GM19239 (cell line): ENCODE results near the gene ZNF543.
"Not testable (repeated sequence)": the region's sequence is repeated elsewhere in the genome, so short reads cannot be mapped to it uniquely, and the experiment has no call there.

Experiments used
- DNase-seq: peaks from one replicate; pipeline ENCODE4 v3.0.0; 2011; ENCODE audit warnings: low spot score; ENCODE audit not compliant: insufficient read length
- FAIRE-seq: peaks from 2 replicates; lab custom pipeline; 2011; peaks lifted over from hg19 to GRCh38; lab: Jason Lieb, UNC

Gene ZNF543

GRCh38 chr19:57320180-57321084 lies at the start of gene ZNF543:
Gene ZNF543 (plus strand): TSS chr19:57320472. CDS start chr19:57320854, 382 bp downstream.
- peak; percentile 98 for FAIRE-seq

DNA sequence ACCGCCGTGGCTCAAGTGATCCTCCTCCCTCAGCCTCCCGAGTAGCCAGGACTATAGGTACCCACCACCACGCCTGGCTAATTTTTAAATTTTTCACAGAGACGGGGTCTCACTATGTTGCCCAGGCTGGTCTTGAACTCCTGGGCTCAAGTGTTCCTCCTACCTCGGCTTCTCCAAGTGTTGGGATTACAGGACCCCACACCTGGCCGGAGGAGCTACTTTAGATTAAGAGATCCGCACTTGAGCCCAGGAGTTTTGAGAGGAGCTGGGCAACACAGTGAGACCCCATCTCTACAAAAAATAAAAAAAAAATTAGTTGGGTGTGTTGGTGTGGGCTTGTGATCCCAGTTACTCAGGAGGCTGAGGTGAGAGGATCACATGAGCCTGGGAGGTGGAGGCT lies 49.0 kb upstream of the ZNF543 start:
- FAIRE-seq (no peak), DNase-seq (no peak)

More at GRCh38 chr19:57320180-57321084, at the start of gene ZNF543:
- peak; percentile 97 for DNase-seq

DNA sequence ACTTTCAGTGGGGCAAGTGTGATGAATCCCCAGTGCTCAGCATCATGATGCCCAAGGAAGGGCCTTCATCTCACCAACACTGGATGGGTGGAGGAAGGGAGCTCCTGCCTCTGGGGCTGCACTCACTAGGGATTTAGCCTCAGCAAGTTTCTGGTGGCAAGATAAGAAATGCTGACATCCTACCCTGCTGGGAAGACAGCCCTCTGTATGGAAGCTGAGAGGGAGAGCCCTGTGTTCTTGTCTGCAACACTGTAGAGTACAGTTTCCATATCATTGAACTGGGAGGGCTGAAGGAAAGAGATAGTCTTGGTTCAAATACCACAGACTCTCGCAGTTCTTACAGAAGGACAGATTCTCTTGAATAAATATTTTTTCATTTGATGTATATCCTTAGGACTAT lies 47.3 kb upstream of the ZNF543 start:
- DNase-seq = no peak
- peak; percentile 53 for FAIRE-seq

DNA sequence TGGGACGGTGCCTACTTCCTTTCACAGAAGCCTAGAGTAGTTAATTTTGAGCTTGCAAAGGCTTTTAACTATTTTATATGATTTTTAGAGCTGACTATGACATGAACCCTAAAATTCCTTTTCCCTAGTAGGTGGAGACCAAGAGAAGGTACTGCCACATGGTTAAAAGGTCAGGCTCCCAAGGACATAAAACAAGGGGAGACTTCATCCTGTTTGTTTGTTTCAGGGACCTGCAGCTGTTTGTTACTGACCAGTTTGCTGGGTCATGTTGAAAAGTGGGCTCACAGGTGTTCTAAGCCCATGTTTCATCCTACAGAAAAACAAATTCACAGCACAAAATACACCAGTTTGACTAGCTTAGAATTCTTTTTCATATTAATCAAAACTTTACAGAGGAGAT lies 43.8 kb upstream of the ZNF543 start:
- FAIRE-seq (no peak), DNase-seq (no peak)

GRCh38 chr19:57278481-57278880 lies 41.8 kb upstream of the ZNF543 start:
- not testable (repeated sequence) for FAIRE-seq, DNase-seq

DNA sequence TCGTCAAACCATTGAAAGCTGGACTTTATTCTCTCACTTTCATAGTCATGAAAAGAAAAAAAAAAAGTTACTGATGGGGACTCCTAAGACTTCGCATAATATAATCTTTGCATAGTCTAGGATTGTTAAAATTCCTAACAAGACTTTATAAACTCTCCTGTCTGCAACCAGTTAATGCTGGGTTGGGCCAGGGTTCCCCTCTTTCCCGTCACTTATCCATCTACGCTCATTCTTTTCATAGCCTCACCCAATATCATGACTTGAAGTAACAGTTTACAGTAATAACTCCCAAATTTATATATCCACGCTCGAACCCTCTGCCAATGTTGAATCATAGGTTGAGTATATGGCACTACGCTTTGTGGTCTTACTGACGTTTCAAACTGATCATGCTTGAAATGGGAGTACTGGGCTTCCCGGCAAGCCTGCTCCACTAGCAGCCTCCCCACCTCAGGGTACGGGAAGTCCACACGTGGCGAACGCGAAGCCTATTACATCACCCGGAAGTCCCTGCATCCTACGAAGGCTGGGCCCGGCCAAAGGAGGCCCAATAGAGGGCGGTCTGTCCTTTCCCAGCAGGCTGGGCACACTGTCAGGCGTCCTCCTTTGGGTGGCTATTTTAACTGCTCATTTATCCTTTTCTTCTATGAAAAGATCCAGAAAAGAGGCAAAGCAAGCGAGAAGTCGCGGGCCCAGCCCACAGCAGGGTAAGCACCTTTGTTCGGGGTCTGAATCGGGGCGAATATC lies 40.7 kb upstream of the ZNF543 start:
- peak; percentile 56 for DNase-seq
- no peak for FAIRE-seq

DNA sequence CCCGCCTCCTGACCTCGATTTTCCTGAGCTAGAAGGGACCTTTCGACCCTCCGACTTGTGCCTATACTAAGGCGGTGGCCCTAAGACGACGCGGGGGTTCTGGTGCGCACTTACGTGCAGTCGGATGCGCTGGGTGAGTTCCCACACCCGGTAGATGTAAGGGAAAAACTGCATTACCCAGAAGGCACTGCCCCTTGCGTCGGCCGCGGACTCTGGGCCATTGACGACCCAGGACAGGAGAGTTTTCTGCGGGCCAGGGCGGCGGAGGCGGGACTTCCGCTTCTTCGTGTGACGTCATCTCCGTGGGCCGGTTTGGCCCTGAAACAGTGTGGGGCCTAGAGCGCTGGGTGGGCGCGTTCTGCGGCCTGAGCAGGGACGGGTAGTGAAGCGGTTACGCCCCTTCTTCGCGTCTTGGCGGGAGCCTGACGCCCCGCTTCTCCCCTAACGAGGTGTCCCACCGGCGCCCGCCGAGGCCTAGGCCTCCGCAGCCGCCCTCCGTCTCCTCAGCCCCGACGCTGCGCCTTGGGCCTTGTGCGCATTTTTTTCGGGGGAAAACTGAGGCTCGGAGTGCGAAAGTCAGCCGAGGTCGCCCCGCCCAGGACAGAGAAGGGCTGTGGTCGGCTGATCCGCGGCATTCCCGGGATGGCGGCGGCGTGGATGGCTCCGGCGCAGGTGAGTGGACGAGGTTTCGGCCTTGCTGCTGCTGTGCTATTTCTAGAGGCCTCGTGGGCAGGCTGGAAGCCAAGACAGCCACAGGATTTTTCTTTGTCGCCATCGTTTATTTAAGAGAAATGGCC lies 39.9 kb upstream of the ZNF543 start, which contains the start of gene ZNF460:
Gene ZNF460, plus strand, starts transcription at position 321 of the 797 bp plus-strand sequence. Its CDS starts 322 bp downstream, at position 643.
- peak; percentile 75 for DNase-seq
- FAIRE-seq = peak; percentile 95

- FAIRE-seq = peak; percentile 61
These were observed 39.3 kb upstream of the ZNF543 start for GRCh38 chr19:57280962-57281400.

DNA sequence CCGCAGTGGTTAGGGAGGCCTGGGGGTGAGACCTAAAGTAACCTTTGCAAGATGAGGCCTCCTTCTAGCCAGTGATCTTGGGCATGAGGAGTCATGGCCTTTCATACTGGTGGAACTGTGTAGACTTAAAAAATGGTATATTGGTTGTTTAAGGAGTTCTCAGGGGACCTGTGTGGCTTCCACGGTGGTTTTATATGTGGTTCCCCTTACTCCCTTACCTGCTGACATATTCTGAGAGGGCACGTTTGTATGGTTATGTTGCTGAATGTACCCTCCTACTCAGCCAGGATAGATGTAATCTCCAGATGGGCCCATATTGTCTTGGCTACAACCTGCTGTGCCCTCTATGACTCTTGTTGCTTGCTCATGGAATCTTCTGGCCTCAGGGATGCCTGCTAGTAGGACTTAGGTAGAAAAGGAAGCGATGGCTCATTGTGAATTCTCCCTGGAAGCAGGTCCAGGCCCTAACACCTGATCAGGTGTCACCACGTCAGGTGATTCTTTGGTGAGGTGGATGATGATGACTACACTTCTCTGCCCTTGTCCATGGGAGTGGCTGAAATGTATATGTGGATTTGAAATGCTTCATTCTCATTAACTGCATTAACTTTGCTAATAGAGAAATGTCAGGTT lies 38.1 kb upstream of the ZNF543 start:
- FAIRE-seq (no peak), DNase-seq (no peak)

More at GRCh38 chr19:57280962-57281400, 39.3 kb upstream of the ZNF543 start:
- DNase-seq = no peak

- FAIRE-seq (no peak), DNase-seq (no peak)
These were observed 31.9 kb upstream of the ZNF543 start for GRCh38 chr19:57288373-57288772.

- FAIRE-seq (no peak), DNase-seq (no peak)
These were observed 29.3 kb upstream of the ZNF543 start for GRCh38 chr19:57290970-57291369.

DNA sequence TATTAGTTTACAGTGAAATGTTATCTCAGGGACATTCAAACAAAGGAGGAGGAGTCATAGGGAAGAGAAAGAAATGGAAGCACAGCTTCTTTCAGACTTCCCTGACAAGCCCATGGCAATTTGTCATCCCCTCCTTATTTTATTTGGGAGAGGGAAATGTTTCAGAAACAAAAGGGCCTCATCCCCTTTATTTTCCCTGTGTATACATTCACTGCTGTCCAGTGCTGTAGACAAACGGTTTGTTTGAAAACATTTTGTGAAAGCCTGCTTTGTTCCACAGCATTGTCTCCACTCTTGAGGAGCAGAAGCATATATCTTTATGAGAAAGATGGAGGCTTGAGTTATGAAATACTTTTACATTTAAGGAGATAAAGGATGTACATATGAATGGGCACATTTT lies 27.7 kb upstream of the ZNF543 start:
- FAIRE-seq (no peak), DNase-seq (no peak)

DNA sequence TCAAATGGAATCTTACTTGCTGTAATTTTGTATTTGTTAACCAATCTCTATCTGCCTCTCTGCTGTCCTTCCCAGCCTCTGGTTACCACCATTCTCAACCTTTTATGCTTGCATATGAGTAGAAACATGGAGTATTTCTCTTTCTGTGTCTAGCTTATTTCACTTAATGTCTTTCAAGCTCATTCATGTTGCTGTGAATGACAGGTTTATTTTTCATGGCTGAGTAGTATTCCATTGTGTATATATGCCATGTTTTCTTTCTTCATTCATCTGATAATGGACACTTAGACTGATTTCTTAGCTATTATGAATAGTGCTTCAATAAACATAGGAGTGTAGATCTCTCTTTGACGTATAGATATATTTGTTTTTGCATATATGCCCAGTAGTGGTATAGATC lies 26.6 kb upstream of the ZNF543 start:
- no peak for FAIRE-seq
- no peak for DNase-seq

DNA sequence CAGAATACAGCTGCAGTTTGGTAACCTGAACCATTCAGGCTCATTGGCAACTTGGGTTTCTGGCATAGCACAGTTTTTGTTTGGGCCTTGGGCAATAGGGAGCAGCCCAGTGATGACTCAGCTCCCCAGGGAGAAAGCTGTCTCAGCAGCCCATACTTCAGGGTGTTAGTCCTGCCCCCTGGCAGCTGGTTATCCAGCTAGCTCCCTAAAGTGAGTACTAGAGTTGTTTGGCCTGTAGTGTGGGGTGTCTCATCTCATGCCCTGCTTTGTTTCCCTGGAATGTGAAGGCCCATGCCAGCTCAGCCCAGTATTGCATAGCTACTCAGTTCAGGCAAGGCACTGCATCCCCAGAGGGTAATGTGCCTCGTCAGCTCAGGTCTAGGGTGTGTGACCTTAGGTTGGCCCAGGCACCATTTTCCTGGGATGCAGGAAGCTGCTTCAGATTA lies 18.2 kb upstream of the ZNF543 start:
- no peak for FAIRE-seq
- no peak for DNase-seq

DNA sequence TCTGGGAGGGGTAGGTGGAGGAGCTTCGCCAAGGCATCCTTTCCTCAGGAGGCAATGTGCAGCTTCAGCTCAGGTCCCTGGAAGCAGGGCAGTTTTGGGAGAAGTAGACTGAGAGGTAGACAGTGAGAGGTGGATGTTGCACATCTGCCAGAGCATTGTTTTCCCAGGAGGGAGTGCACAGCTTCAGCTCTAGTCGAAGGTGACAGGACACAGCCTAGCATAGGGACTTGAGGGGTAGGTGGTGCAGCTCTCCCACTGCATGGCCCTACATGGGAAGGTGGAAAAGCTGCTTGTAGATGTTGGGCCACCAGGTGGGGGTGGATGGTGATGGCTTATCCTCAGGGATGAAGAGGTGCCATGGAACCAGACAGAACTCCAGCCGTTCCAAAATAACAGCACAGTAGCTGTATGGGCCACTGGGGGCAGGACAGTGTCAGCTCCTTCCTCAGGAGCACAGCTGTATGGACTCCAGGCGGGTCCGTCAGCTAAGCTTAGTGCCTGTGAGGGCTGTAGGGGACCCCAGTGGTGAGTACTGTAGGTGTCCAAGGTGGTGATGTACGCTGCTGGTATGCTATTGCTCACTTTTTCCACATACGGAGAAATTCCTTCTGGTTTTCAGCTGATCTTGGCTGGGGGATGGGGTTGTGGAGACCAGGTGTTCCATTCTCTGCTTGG lies 17.4 kb upstream of the ZNF543 start:
- FAIRE-seq = no peak

GRCh38 chr19:57305056-57305455 lies 15.2 kb upstream of the ZNF543 start:
- FAIRE-seq (no peak), DNase-seq (no peak)

More for the DNA sequence above, 17.4 kb upstream of the ZNF543 start:
- no peak for DNase-seq

GRCh38 chr19:57308514-57308913 lies 11.8 kb upstream of the ZNF543 start:
- FAIRE-seq = no peak
- no peak for DNase-seq

GRCh38 chr19:57310792-57311191 lies 9.5 kb upstream of the ZNF543 start:
- DNase-seq (no peak), FAIRE-seq (no peak)

GRCh38 chr19:57314146-57314545 lies 6.1 kb upstream of the ZNF543 start:
- FAIRE-seq (no peak), DNase-seq (no peak)
